HL-60 (cell line): ENCODE results near the gene COIL.
"Not testable (repeated sequence)": the region's sequence is repeated elsewhere in the genome, so short reads cannot be mapped to it uniquely, and the experiment has no call there.

Source experiments
- DNase-seq, 2 experiments: peaks; one replicate each; pipeline ENCODE4 v3.0.0-alpha.2; 2010 to 2020; ENCODE audit warnings: low read depth in 1 of 2, low spot score in 1 of 2
- H3K27ac ChIP-seq: fragments of 250-450 bp; sonication (Bioruptor Pico); replicated peaks from 2 replicates; pipeline ENCODE4 v1.5.1; 2020; ENCODE audit warnings: mild to moderate bottlenecking, moderate library complexity
- H3K27me3 ChIP-seq: fragments of 250-450 bp; sonication (Bioruptor Pico); 2 replicates; pipeline ENCODE4 v1.5.1; 2021; ENCODE audit warnings: mild to moderate bottlenecking, moderate library complexity; ENCODE audit not compliant: insufficient read depth, poor library complexity, severe bottlenecking
- H3K4me3 ChIP-seq: replicated peaks from 2 replicates; pipeline ENCODE4 v1.5.1; 2011; ENCODE audit warnings: mild to moderate bottlenecking, control low read depth, low read length; ENCODE audit not compliant: insufficient read depth
- CTCF ChIP-seq: IDR thresholded peaks from one replicate; pipeline ENCODE4 v1.5.1; 2011; ENCODE audit warnings: low read length, control low read depth, inconsistent platforms; ENCODE audit not compliant: insufficient read depth
- GABPA ChIP-seq: IDR thresholded peaks from 2 replicates; pipeline ENCODE4 v1.6.1; 2012; ENCODE audit warnings: low read depth
- POLR2AphosphoS5 ChIP-seq: IDR thresholded peaks from 2 replicates; pipeline ENCODE4 v1.6.1; 2012; ENCODE audit warnings: low read depth
- REST ChIP-seq: IDR thresholded peaks from 2 replicates; pipeline ENCODE4 v1.6.1; 2012; ENCODE audit warnings: low read depth; ENCODE audit not compliant: insufficient replicate concordance
- SPI1 ChIP-seq: IDR thresholded peaks from 2 replicates; pipeline ENCODE4 v1.6.1; 2012; ENCODE audit warnings: low read depth, mild to moderate bottlenecking, borderline replicate concordance

COIL gene

GRCh38 chr17:56972111-56972730, 11.4 kb upstream of the COIL start:
- Histone ChIP-seq H3K27ac (no peak overlapping the region), H3K4me3 (no peak overlapping the region), H3K27me3 (no peaks in the 10 kb centered on the region)
- TF ChIP-seq REST, result no peak
- no peak for TF ChIP-seq SPI1
- TF ChIP-seq POLR2AphosphoS5, result no peak
- no peak for TF ChIP-seq CTCF
- no peak for TF ChIP-seq GABPA
- DNase-seq, result no peak

DNA sequence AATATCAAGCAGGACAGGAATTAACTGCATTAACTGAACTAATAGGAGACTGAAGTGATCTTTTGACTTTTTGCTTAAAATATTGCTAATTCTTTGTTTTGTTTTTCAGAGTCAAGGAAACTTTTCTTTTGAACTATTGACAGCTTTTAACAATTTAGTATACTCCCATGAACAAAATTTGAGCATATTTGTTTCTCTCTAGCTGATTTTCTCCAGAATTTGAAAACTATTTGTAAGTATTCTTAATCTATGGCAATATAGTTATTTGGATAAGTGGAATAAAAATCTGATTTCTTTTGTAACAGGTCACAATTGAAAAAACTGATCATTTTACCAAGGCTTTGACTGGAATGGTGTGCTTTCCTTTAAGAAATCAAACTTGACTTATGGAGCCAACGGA, 10.1 kb upstream of the COIL start:
- Histone ChIP-seq H3K27me3 (no peaks in the 10 kb centered on the region), H3K4me3 (no peak overlapping the region), H3K27ac (no peak overlapping the region)
- DNase-seq, result no peak
- TF ChIP-seq SPI1, result no peak
- no peak for TF ChIP-seq REST
- TF ChIP-seq POLR2AphosphoS5, result no peak
- TF ChIP-seq GABPA, result no peak

DNA sequence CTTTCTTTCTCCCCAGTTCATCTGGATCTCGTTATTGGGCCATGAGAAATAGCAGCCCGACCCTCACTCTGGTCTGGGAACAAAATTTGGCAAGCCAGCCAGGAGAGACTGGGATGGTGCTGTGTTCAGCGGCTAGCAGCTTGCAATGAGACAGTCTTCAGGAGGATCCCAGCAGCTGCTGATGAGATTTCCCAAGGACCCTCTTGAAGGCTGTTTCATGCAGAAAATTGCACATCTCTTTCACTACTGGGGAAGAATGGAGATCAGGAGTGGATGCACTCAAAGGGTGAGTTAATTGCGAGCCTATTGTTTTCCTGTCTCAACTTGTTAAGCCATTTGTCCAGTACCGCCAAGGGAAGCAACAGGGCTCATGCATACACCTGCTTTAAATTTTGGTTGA, 5.5 kb upstream of the COIL start:
- DNase-seq, result no peak
- Histone ChIP-seq H3K27ac (no peak overlapping the region), H3K27me3 (no peaks in the 10 kb centered on the region), H3K4me3 (no peak overlapping the region)
- TF ChIP-seq SPI1, result no peak
- TF ChIP-seq CTCF, result no peak
- no peak for TF ChIP-seq POLR2AphosphoS5
- no peak for TF ChIP-seq GABPA
- TF ChIP-seq REST, result no peak

GRCh38 chr17:56965681-56966080, 4.8 kb upstream of the COIL start:
- H3K27me3 ChIP-seq, H3K27ac ChIP-seq, DNase-seq, H3K4me3 ChIP-seq: not testable (repeated sequence)

- H3K4me3 ChIP-seq, DNase-seq, H3K27ac ChIP-seq, H3K27me3 ChIP-seq: not testable (repeated sequence)
Observed at GRCh38 chr17:56965241-56965640, 4.4 kb upstream of the COIL start.
